K562 (cell line): ENCODE measurements around the gene SIMC1.
"Not testable (repeated sequence)": the region's sequence is repeated elsewhere in the genome, so short reads cannot be mapped to it uniquely, and the experiment has no call there.

ENCODE experiments used
- BHLHE40 ChIP-seq: IDR thresholded peaks from 2 replicates; pipeline ENCODE4 v1.6.1; 2011; ENCODE audit warnings: low read length, improper control_type of control experiment
- CREM ChIP-seq: IDR thresholded peaks from 2 replicates; pipeline ENCODE4 v1.6.1; 2014; ENCODE audit warnings: antibody characterized with exemption, low read depth
- ESRRA ChIP-seq: fragments of 450-650 bp; IDR thresholded peaks from 2 replicates; pipeline ENCODE4 v1.6.1; 2014; ENCODE audit warnings: low read depth, mild to moderate bottlenecking, moderate library complexity, borderline replicate concordance
- PHB2 ChIP-seq: fragments of 450-650 bp; IDR thresholded peaks from 2 replicates; pipeline ENCODE4 v1.6.1; 2017; ENCODE audit warnings: low read depth
- SAFB ChIP-seq: fragments of 200-400 bp; formaldehyde crosslinking; IDR thresholded peaks from 2 replicates; pipeline ENCODE4 v1.6.1; 2017; ENCODE audit warnings: low read depth, low read length, borderline replicate concordance
- TAF1 ChIP-seq: IDR thresholded peaks from 2 replicates; pipeline ENCODE4 v1.6.1; 2011; ENCODE audit warnings: mild to moderate bottlenecking, low read length, moderate library complexity; ENCODE audit not compliant: insufficient read depth, control insufficient read depth, severe bottlenecking; ENCODE audit errors: extremely low read depth
- TCF15 ChIP-seq: fragments of 250-450 bp; sonication (Bioruptor Pico); IDR thresholded peaks from 2 replicates; pipeline ENCODE4 v1.8.0; 2022; ENCODE audit warnings: moderate library complexity, mild to moderate bottlenecking, inconsistent platforms
- TEAD1 ChIP-seq, 2 experiments: fragments of 450-650 bp in 1 of 2; sonication (generic) in 1 of 2; formaldehyde crosslinking; IDR thresholded peaks; 2 replicates each; pipeline versions ENCODE4 v1.4.0 to v1.8.0; 2020 to 2022; ENCODE audit warnings: mild to moderate bottlenecking in 2 of 2, missing genetic modification reagents in 1 of 2
- YBX1 ChIP-seq: fragments of 450-650 bp; IDR thresholded peaks from 2 replicates; pipeline ENCODE4 v1.7.1; 2016; ENCODE audit warnings: mild to moderate bottlenecking
- ZBTB8A ChIP-seq: fragments of 450-650 bp; IDR thresholded peaks from 2 replicates; pipeline ENCODE4 v1.6.1; 2018; ENCODE audit warnings: mild to moderate bottlenecking, moderate library complexity; ENCODE audit not compliant: partially characterized antibody
- ZNF12 ChIP-seq: sonication (generic); formaldehyde crosslinking; IDR thresholded peaks from 2 replicates; pipeline ENCODE4 v1.4.0; 2020; ENCODE audit warnings: mild to moderate bottlenecking, missing genetic modification reagents
- TF ChIP-seq, protein P1 (sequence below): fragments of 450-650 bp; IDR thresholded peaks from 2 replicates; pipeline ENCODE4 v1.6.1; 2018; ENCODE audit not compliant: partially characterized antibody
- TF ChIP-seq, protein P2 (sequence below), 3 experiments: IDR thresholded peaks in 2 of 3; conservative IDR thresholded peaks in 1 of 3; 2 replicates each; pipeline ENCODE4 v1.5.1; 2011 to 2012; ENCODE audit warnings: low read length in 3 of 3, mild to moderate bottlenecking in 3 of 3, control low read depth in 2 of 3, improper control_type of control experiment in 1 of 3, inconsistent platforms in 1 of 3, low read depth in 1 of 3, mixed read lengths in 1 of 3, moderate library complexity in 1 of 3; ENCODE audit not compliant: insufficient read depth in 2 of 3
- TF ChIP-seq, protein P3 (sequence below), 3 experiments: fragments of 200-800 bp in 1 of 3; fragments of 250-450 bp in 1 of 3; fragments of 450-650 bp in 1 of 3; sonication (Bioruptor Pico) in 1 of 3; sonication (Bioruptor generic) in 1 of 3; formaldehyde crosslinking in 1 of 3; IDR thresholded peaks; 2 replicates each; pipeline versions ENCODE4 v1.6.1 to v1.8.0; 2016 to 2022; ENCODE audit warnings: mild to moderate bottlenecking in 2 of 3, missing genetic modification characterization in 2 of 3, missing compliant biosample characterization in 1 of 3, moderate library complexity in 1 of 3

- not testable (repeated sequence) for TF ChIP-seq ESRRA; CREM; BHLHE40; SAFB; TCF15 (CRISPR knock-in tag); TEAD1 (CRISPR knock-in tag; IDR thresholded peaks at IDR 0.05); ZNF12 (CRISPR knock-in tag); ZBTB8A; TAF1; YBX1; PHB2
- TF ChIP-seq, protein P1, sequence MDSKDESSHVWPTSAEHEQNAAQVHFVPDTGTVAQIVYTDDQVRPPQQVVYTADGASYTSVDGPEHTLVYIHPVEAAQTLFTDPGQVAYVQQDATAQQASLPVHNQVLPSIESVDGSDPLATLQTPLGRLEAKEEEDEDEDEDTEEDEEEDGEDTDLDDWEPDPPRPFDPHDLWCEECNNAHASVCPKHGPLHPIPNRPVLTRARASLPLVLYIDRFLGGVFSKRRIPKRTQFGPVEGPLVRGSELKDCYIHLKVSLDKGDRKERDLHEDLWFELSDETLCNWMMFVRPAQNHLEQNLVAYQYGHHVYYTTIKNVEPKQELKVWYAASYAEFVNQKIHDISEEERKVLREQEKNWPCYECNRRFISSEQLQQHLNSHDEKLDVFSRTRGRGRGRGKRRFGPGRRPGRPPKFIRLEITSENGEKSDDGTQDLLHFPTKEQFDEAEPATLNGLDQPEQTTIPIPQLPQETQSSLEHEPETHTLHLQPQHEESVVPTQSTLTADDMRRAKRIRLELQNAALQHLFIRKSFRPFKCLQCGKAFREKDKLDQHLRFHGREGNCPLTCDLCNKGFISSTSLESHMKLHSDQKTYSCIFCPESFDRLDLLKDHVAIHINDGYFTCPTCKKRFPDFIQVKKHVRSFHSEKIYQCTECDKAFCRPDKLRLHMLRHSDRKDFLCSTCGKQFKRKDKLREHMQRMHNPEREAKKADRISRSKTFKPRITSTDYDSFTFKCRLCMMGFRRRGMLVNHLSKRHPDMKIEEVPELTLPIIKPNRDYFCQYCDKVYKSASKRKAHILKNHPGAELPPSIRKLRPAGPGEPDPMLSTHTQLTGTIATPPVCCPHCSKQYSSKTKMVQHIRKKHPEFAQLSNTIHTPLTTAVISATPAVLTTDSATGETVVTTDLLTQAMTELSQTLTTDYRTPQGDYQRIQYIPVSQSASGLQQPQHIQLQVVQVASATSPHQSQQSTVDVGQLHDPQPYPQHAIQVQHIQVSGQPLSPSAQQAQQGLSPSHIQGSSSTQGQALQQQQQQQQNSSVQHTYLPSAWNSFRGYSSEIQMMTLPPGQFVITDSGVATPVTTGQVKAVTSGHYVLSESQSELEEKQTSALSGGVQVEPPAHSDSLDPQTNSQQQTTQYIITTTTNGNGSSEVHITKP = not testable (repeated sequence)
- TF ChIP-seq, protein P2, sequence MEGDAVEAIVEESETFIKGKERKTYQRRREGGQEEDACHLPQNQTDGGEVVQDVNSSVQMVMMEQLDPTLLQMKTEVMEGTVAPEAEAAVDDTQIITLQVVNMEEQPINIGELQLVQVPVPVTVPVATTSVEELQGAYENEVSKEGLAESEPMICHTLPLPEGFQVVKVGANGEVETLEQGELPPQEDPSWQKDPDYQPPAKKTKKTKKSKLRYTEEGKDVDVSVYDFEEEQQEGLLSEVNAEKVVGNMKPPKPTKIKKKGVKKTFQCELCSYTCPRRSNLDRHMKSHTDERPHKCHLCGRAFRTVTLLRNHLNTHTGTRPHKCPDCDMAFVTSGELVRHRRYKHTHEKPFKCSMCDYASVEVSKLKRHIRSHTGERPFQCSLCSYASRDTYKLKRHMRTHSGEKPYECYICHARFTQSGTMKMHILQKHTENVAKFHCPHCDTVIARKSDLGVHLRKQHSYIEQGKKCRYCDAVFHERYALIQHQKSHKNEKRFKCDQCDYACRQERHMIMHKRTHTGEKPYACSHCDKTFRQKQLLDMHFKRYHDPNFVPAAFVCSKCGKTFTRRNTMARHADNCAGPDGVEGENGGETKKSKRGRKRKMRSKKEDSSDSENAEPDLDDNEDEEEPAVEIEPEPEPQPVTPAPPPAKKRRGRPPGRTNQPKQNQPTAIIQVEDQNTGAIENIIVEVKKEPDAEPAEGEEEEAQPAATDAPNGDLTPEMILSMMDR (IDR thresholded peaks at IDR 0.05 in 2 of 3, conservative IDR thresholded peaks at IDR 0.05 in 1 of 3; ENCODE audit: insufficient read depth in 2 of 3, low read depth in 1 of 3, low read length in 3 of 3) = not testable (repeated sequence)
- TF ChIP-seq, protein P3, sequence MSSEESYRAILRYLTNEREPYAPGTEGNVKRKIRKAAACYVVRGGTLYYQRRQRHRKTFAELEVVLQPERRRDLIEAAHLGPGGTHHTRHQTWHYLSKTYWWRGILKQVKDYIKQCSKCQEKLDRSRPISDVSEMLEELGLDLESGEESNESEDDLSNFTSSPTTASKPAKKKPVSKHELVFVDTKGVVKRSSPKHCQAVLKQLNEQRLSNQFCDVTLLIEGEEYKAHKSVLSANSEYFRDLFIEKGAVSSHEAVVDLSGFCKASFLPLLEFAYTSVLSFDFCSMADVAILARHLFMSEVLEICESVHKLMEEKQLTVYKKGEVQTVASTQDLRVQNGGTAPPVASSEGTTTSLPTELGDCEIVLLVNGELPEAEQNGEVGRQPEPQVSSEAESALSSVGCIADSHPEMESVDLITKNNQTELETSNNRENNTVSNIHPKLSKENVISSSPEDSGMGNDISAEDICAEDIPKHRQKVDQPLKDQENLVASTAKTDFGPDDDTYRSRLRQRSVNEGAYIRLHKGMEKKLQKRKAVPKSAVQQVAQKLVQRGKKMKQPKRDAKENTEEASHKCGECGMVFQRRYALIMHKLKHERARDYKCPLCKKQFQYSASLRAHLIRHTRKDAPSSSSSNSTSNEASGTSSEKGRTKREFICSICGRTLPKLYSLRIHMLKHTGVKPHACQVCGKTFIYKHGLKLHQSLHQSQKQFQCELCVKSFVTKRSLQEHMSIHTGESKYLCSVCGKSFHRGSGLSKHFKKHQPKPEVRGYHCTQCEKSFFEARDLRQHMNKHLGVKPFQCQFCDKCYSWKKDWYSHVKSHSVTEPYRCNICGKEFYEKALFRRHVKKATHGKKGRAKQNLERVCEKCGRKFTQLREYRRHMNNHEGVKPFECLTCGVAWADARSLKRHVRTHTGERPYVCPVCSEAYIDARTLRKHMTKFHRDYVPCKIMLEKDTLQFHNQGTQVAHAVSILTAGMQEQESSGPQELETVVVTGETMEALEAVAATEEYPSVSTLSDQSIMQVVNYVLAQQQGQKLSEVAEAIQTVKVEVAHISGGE (CRISPR knock-in tag; IDR thresholded peaks at IDR 0.05) = not testable (repeated sequence)
Observed at GRCh38 chr5:176217188-176217729, 21.0 kb upstream of the SIMC1 start.
